ENCODE measurements around the gene TRAPPC2.

The TRAPPC2 gene

GRCh38 chrX:13721819-13722519 lies 12.5 kb downstream of the TRAPPC2 start:
- Histone ChIP-seq H3K36me3 (replicated peaks; ENCODE audit: insufficient read depth, low read length) (no peaks in the 10 kb centered on the region; the same call in 1 of the 2 replicates), H3K4me2 (ENCODE audit: low read depth, low read length) (no peak overlapping the region), H2AFZ (ENCODE audit: low read length) (no peak overlapping the region), H3K9ac (ENCODE audit: low read length) (no peak overlapping the region), H4K20me1 (ENCODE audit: insufficient read depth, low read length) (no peaks in the 10 kb centered on the region), H3K79me2 (ENCODE audit: low read length) (peaks cover 42% of the 10 kb centered on the region), H3F3A (ENCODE audit: insufficient read depth, low read length) (no peaks in the 10 kb centered on the region), H3K4me1 (ENCODE audit: low read length) (no peaks in the 10 kb centered on the region), H3K9me2 (replicated peaks; ENCODE audit: insufficient read depth, low read length) (no peaks in the 10 kb centered on the region), H3K9me3 (replicated peaks; ENCODE audit: insufficient read depth, low read length) (no peaks in the 10 kb centered on the region), H3K27me3 (replicated peaks; ENCODE audit: insufficient read depth, low read length) (no peaks in the 10 kb centered on the region), H3K4me3 (ENCODE audit: low read length) (no peak overlapping the region), H3K27ac (ENCODE audit: low read length) (no peak overlapping the region)
- no peak for DNase-seq
- TF ChIP-seq EZH2phosphoT487 (IDR thresholded peaks at IDR 0.05; ENCODE audit: low read length) (no peak), EZH2 (optimal IDR thresholded peaks at IDR 0.05; ENCODE audit: low read depth, low read length) (no peak)

- Histone ChIP-seq H3K27ac (ENCODE audit: low read length) (no peak overlapping the region), H2AFZ (ENCODE audit: low read length) (no peak overlapping the region), H3K9me2 (replicated peaks; ENCODE audit: insufficient read depth, low read length) (no peaks in the 10 kb centered on the region), H3K27me3 (replicated peaks; ENCODE audit: insufficient read depth, low read length) (no peaks in the 10 kb centered on the region), H3K4me1 (ENCODE audit: low read length) (no peaks in the 10 kb centered on the region), H3F3A (ENCODE audit: insufficient read depth, low read length) (no peaks in the 10 kb centered on the region), H3K4me2 (ENCODE audit: low read depth, low read length) (no peak overlapping the region), H3K9ac (ENCODE audit: low read length) (no peak overlapping the region), H3K9me3 (replicated peaks; ENCODE audit: insufficient read depth, low read length) (no peaks in the 10 kb centered on the region), H3K79me2 (ENCODE audit: low read length) (peaks cover 42% of the 10 kb centered on the region), H3K4me3 (ENCODE audit: low read length) (no peak overlapping the region), H3K36me3 (replicated peaks; ENCODE audit: insufficient read depth, low read length) (no peaks in the 10 kb centered on the region; the same call in 1 of the 2 replicates), H4K20me1 (ENCODE audit: insufficient read depth, low read length) (no peaks in the 10 kb centered on the region)
- no peak for DNase-seq
- TF ChIP-seq CTCF (IDR thresholded peaks at IDR 0.05; ENCODE audit: low read length) (no peak), EZH2 (optimal IDR thresholded peaks at IDR 0.05; ENCODE audit: low read depth, low read length) (no peak), EZH2phosphoT487 (IDR thresholded peaks at IDR 0.05; ENCODE audit: low read length) (no peak)
Measured at GRCh38 chrX:13721371-13721770, 13.0 kb downstream of the TRAPPC2 start.

- peaks cover 33% of the 10 kb centered on the region for H3K79me2 ChIP-seq (ENCODE audit: low read length)
- no peaks in the 10 kb centered on the region for H4K20me1 ChIP-seq (ENCODE audit: insufficient read depth, low read length)
- no peak for DNase-seq
- no peak overlapping the region for H3K4me3 ChIP-seq (ENCODE audit: low read length)
- no peak overlapping the region for H2AFZ ChIP-seq (ENCODE audit: low read length)
- no peaks in the 10 kb centered on the region for H3F3A ChIP-seq (ENCODE audit: insufficient read depth, low read length)
- H3K9me2 ChIP-seq (replicated peaks; ENCODE audit: insufficient read depth, low read length): no peaks in the 10 kb centered on the region
- no peaks in the 10 kb centered on the region for H3K4me1 ChIP-seq (ENCODE audit: low read length)
- H3K27me3 ChIP-seq (replicated peaks; ENCODE audit: insufficient read depth, low read length): no peaks in the 10 kb centered on the region
- H3K9ac ChIP-seq (ENCODE audit: low read length): no peak overlapping the region
- no peak overlapping the region for H3K4me2 ChIP-seq (ENCODE audit: low read depth, low read length)
- no peak overlapping the region for H3K27ac ChIP-seq (ENCODE audit: low read length)
- H3K9me3 ChIP-seq (replicated peaks; ENCODE audit: insufficient read depth, low read length): no peaks in the 10 kb centered on the region
- TF ChIP-seq EZH2phosphoT487 (IDR thresholded peaks at IDR 0.05; ENCODE audit: low read length): no peak
- TF ChIP-seq CTCF (IDR thresholded peaks at IDR 0.05; ENCODE audit: low read length): no peak
- TF ChIP-seq EZH2 (optimal IDR thresholded peaks at IDR 0.05; ENCODE audit: low read depth, low read length): no peak
- no peaks in the 10 kb centered on the region; the same call in 1 of the 2 replicates for H3K36me3 ChIP-seq (replicated peaks; ENCODE audit: insufficient read depth, low read length)
Measured at GRCh38 chrX:13719192-13719856, 15.1 kb downstream of the TRAPPC2 start.
